ENCODE results near the gene SLC22A12. TPM values are rescaled to one million over a fixed set of nuclear protein-coding genes. Genes with fewer than 3 reads are reported as not detected.
"Not testable (repeated sequence)": the region's sequence is repeated elsewhere in the genome, so short reads cannot be mapped to it uniquely, and the experiment has no call there.

SLC22A12 gene
- total RNA-seq, 4 donors from 2014 or later = not detected

DNA sequence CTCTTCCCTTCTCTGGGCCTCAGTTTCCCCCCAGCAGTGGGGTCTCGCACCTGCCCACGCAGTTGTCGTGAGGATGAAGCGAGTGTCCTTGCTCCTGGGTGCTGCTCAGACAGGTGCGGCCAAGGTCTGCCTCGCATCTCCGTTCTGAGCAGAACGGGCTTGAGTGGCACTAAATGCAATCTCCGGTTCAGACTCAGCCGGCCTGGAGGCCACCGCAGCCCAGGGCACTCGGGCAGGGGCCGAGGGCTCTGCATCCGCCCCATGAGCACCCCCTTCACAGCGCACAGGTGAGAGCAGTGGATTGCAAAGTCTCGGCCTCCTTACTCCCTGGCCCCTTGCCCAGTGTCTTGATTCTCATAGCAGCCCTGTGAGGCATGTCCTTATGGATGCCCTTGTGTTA is 30.1 kb upstream of the SLC22A12 start:
- DNase-seq (ENCODE audit: low spot score in 2 of 2) = no peak
- no peak overlapping the region for H3K4me3 ChIP-seq (ENCODE audit: low read depth, poor library complexity, severe bottlenecking)
- WGBS, 2 donors = 86 to 91% methylated on average over 16 of the region's 16 CpGs
- TF ChIP-seq POLR2A (IDR thresholded peaks at IDR 0.05) = no peak
- TF ChIP-seq, protein P1, sequence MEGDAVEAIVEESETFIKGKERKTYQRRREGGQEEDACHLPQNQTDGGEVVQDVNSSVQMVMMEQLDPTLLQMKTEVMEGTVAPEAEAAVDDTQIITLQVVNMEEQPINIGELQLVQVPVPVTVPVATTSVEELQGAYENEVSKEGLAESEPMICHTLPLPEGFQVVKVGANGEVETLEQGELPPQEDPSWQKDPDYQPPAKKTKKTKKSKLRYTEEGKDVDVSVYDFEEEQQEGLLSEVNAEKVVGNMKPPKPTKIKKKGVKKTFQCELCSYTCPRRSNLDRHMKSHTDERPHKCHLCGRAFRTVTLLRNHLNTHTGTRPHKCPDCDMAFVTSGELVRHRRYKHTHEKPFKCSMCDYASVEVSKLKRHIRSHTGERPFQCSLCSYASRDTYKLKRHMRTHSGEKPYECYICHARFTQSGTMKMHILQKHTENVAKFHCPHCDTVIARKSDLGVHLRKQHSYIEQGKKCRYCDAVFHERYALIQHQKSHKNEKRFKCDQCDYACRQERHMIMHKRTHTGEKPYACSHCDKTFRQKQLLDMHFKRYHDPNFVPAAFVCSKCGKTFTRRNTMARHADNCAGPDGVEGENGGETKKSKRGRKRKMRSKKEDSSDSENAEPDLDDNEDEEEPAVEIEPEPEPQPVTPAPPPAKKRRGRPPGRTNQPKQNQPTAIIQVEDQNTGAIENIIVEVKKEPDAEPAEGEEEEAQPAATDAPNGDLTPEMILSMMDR (IDR thresholded peaks at IDR 0.05) = no peak
- intact Hi-C loops (cut with DNase I; ENCODE audit: low total_unique reads) = no loop called here

DNA sequence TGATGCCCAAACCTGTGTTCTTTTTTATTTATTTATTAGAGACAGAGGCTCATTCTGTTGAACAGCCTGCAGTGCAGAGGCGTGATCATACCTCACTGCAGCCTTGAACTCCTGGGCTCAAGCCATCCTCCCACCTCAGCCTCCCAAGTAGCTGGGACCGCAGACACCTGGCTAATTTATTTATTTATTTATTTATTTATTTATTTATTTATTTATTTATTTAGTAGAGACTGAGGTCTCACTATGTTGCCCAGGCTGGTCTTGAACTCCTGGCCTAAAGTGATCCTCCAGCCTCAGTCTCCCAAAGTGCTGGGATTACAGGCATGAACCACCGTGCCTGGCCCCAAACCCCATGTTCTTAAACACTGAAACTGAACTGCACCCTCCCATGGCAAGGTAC is 29.6 kb upstream of the SLC22A12 start:
- intact Hi-C loops (cut with DNase I; ENCODE audit: low total_unique reads); DNase-seq (ENCODE audit: low spot score in 2 of 2); H3K4me3 ChIP-seq (ENCODE audit: low read depth, poor library complexity, severe bottlenecking): not testable (repeated sequence)
- WGBS, 2 donors = 87 to 93% methylated on average over 3 of the region's 3 CpGs

DNA sequence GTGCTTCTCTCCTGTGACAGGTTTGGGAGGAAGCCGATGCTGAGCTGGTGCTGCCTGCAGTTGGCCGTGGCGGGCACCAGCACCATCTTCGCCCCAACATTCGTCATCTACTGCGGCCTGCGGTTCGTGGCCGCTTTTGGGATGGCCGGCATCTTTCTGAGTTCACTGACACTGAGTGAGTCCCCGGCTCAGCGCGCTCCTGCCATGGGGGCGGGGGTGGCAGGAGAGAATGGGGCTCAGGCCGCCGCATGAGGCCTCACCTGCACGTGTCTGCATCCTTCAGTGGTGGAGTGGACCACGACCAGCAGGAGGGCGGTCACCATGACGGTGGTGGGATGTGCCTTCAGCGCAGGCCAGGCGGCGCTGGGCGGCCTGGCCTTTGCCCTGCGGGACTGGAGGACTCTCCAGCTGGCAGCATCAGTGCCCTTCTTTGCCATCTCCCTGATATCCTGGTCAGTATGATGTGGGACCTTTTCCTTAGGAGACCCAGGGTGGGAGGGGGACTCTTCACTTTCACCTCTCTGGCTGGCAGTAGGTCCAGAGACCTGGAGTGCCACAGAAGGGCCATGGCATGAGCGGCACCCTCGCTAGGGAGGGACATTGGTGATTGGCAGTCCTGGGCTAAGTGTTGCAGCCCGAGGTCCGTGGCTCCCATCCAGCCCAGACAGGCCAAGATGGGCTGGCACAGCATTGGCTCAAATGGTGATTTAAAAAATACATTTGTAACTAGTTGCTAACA is 28.9 kb upstream of the SLC22A12 start:
- no peak overlapping the region for H3K4me3 ChIP-seq (ENCODE audit: low read depth, poor library complexity, severe bottlenecking)
- TF ChIP-seq POLR2A (IDR thresholded peaks at IDR 0.05) = no peak
- TF ChIP-seq, protein P1 (IDR thresholded peaks at IDR 0.05) = no peak
- intact Hi-C loops (cut with DNase I; ENCODE audit: low total_unique reads) = no loop called here
- whole genome bisulfite sequencing, 2 donors = 88 to 93% methylated on average over 26 to 29 of the region's 29 CpGs
- no peak for DNase-seq (ENCODE audit: low spot score in 2 of 2)

DNA sequence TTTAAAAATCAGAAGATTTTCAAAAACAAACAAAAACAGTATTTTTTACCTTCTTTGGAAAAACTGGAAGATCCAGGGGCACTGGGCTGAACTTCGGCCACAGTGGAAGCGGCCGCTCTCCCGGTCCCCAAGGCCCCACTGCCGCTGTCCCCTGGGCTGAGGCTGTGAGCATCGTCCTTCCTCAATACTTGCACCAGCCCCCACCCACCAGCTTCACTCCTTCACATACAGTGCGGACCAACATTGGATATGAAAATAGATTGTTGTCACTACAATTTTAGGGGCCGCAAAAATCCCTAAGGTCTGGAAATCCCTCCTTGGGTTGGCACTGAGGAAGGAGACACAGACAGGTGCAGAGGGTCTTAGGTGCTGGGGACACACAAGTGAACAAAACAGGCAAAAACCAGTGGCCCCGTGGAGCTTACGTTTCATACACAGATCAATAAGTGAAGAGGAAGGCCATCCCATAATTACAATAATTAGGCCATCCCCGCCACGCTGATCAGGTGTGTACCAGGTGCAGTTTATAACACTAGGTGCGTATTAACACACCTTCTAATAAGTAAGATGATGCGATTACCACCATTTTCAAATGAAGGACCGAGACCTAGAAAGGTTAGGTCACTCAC is 28.2 kb upstream of the SLC22A12 start:
- WGBS, 2 donors = 91 to 93% methylated on average over 15 of the region's 15 CpGs
- intact Hi-C loops (cut with DNase I; ENCODE audit: low total_unique reads) = no loop called here

DNA sequence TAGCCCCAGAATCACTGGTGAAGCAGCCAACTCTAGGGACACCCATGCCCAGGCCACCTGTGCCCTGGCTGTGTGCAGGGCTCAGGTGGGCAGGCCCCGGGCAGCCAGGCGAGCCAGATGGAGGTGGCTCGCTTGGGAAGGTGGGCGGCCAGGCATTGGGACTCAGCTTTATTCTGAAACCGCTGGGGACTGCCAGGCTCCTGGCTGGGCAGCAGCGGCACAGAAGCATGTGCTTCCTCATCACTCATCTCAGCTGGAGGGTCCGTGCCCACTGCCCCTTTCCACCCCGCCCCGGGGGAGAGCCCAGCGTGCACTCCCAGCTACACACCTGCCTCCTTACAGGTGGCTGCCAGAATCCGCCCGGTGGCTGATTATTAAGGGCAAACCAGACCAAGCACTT is 27.1 kb upstream of the SLC22A12 start:
- WGBS, 2 donors = 81 to 92% methylated on average over 8 to 12 of the region's 12 CpGs
- intact Hi-C loops (cut with DNase I; ENCODE audit: low total_unique reads) = no loop called here
- H3K4me3 ChIP-seq (ENCODE audit: low read depth, poor library complexity, severe bottlenecking) = no peak overlapping the region
- TF ChIP-seq, protein P1 (IDR thresholded peaks at IDR 0.05) = no peak
- TF ChIP-seq POLR2A (IDR thresholded peaks at IDR 0.05) = no peak
- no peak for DNase-seq (ENCODE audit: low spot score in 2 of 2)

More for the DNA sequence above, 28.2 kb upstream of the SLC22A12 start:
- TF ChIP-seq, protein P1 (IDR thresholded peaks at IDR 0.05) = no peak
- TF ChIP-seq POLR2A (IDR thresholded peaks at IDR 0.05) = no peak
- DNase-seq (ENCODE audit: low spot score in 2 of 2) = no peak
- H3K4me3 ChIP-seq (ENCODE audit: low read depth, poor library complexity, severe bottlenecking) = no peak overlapping the region

DNA sequence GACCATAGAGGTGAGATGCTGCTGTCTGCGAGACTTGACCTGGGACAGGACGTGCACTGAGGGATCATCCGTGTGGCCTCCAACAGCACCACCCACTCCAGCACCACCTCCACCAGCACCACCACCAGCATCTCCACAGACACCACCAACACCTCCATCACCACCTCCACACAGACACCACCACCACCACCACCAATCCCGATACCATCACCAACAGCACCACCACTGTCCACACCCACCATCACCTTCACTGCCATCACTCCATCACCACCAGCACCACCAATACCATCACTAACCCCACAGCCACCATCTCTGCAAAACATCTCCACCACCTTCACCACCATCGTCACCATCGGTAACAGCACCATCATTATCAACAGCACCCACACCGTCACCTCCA is 26.6 kb upstream of the SLC22A12 start:
- no peak overlapping the region for H3K4me3 ChIP-seq (ENCODE audit: low read depth, poor library complexity, severe bottlenecking)
- no peak for DNase-seq (ENCODE audit: low spot score in 2 of 2)
- intact Hi-C loops (cut with DNase I; ENCODE audit: low total_unique reads) = no loop called here
- TF ChIP-seq POLR2A (IDR thresholded peaks at IDR 0.05) = no peak
- TF ChIP-seq, protein P1 (IDR thresholded peaks at IDR 0.05) = no peak
- WGBS, 2 donors = 89 to 94% methylated on average over 7 of the region's 7 CpGs
